NOMO-1 (cell line): ENCODE data around the gene BAD.

Source experiments
- DNase-seq, 2 experiments: peaks; one replicate each; lab custom pipeline; 2025; ENCODE audit not compliant: unreplicated experiment in 2 of 2; lab: John Stamatoyannopoulos, UW

BAD gene

DNA sequence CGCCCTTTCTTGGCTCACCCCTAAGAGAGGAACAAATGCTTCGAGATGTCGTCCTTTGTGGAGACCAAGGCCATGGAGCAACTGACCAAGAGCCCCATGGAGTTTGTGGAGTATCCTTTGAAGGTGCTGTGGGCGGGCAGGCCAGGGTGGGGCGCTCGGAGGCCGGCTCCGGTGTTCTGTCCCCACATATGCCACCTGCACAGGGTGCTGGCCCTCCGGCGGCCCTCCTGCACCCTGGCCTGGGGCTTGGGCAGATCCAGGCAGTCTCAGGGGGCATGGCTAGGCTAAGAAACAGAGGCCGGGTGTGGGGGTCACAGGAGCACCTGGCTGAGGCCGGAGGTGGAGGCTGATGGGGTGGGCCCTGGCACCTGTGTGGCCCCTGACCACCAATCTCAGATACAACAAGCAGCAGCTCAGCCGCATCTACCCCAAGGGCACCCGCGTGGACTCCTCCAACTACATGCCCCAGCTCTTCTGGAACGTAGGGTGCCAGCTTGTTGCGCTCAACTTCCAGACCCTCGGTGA lies 22.8 kb downstream of the BAD start:
- DNase-seq = no peak

DNA sequence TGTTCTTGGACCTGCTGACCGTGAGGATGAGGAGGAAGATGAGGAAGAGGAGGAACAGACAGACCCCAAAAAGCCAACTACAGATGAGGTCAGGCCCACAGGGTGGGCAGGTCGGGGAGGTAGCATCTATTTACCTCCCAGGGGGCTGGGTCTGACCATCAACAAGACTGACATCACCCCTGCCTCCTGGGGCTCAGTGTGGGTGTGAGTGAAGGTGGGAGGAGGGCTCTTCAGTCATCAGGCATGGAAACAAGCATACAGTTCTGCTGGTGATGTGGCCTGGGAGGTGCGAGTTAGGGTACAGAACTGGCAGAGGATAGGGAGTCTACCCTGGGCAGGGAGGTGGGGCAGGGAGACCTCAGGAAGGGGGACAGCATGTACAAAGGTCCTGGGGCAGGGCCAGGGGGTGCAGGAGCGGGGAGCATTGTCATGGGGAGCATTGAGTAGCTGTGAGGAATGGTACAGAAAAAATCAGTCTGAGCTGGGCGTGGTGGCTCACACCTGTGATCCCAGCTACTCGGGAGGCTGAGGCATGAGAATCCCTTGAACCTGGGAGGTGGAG lies 24.2 kb downstream of the BAD start:
- DNase-seq = no peak

DNA sequence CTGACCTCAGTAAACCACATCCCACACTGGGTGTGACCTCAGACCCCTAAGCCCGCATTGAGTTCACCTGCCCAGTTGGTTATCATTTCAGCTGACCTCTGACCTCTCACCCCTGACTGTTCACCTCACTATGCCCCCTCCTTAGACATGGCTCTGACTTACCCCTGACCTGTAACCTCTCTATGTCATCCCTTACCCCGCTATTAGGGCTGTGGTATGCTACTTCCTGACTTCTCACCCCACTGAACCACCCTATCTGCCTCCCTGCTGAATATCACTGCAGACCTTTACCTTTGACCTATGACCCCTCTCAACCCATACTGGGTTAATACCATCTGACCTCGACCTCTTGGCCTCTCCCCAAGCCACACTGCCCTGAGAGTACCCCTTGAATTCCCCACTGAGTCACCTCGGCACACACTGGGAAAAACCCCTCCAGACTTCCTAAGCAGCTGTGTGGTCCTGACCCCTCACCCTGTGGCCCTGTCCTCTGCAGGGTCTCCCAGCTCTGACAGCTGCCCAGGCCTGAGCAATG lies 24.9 kb downstream of the BAD start:
- no peak for DNase-seq

DNA sequence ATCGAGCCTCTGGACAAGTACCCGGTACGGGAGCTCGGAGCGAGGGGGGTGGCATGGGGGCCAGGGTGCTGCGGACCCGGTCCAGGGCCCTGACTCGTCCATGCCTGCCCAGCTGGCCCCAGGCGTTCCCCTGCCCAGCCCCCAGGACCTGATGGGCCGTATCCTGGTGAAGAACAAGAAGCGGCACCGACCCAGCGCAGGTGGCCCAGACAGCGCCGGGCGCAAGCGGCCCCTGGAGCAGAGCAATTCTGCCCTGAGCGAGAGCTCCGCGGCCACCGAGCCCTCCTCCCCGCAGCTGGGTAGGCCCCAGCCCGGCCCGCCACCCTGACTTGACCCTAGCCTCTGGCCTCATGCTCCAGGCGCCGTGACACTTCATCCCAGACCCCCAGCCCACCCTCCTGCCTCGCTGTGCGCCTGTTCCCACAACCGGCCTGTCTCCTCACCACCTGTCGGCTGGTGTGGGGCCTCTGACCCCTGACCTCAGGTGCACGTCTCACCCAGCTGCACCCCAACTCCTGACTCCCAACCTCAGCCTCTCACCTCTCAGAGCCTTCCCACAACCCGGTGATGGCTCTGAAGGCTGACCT lies 25.4 kb downstream of the BAD start:
- DNase-seq = no peak

DNA sequence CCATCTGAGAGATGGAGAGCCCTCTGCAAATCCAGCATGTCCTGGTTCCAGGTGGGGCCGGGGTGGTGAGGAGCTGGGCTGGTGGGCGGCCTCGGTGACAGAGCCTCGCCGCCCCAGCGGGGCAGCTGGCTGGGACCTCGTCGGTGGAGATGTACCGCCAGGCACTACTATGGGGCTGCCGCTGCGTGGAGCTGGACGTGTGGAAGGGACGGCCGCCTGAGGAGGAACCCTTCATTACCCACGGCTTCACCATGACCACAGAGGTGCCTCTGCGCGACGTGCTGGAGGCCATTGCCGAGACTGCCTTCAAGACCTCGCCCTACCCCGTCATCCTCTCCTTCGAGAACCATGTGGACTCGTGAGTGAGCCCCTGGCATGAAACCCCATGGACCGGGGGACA lies 26.1 kb downstream of the BAD start:
- no peak for DNase-seq

DNA sequence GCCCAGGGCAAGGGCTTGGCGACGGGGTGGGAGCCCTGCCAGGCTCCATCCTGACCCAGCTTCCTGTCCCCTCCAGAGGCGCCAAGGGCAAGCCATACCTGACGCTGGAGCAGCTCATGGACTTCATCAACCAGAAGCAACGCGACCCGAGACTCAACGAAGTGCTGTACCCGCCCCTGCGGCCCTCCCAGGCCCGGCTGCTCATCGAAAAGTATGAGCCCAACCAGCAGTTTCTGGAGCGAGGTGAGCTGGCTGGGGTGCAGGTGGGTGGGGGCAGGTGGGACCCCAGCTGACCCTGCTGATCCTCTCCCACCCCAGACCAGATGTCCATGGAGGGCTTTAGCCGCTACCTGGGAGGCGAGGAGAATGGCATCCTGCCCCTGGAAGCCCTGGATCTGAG lies 28.2 kb downstream of the BAD start:
- no peak for DNase-seq

DNA sequence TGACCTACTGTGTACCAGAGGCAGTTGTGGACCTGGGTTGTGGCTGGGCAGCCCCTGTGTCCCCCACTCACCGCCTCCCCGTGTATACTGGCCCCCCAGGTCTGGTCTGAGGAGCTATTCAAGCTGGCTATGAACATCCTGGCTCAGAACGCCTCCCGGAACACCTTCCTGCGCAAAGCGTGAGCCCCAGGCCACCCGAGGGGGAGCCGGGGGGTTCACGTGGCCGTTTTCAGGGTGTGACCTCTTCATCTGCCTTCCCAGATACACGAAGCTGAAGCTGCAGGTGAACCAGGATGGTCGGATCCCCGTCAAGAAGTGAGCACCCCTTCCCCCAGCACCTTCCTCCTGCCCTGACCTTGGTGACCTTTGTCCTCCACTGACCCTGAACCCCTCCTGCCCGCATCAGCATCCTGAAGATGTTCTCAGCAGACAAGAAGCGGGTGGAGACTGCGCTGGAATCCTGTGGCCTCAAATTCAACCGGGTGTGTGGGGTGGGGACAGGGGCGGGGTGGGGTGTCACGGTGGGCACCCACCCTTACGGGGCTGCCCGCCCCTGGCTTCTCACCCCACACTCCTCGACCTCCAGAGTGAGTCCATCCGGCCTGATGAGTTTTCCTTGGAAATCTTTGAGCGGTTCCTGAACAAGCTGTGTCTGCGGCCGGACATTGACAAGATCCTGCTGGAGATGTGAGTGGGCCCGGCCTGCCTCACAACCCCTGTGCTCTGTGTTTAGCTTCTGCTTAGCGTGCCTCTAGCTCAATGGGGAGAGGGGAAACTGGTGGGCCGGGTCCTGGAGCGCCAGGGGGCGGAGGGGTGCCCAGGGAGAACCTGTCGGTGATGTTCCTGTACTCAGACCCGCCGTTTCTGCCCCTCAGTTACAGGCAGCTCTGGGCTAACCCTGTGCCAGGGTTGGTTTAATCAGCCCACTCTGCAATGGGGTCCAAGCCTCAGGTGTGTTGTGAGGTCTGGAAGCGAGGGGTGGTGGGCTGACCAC lies 29.0 kb downstream of the BAD start:
- DNase-seq = no peak

DNA sequence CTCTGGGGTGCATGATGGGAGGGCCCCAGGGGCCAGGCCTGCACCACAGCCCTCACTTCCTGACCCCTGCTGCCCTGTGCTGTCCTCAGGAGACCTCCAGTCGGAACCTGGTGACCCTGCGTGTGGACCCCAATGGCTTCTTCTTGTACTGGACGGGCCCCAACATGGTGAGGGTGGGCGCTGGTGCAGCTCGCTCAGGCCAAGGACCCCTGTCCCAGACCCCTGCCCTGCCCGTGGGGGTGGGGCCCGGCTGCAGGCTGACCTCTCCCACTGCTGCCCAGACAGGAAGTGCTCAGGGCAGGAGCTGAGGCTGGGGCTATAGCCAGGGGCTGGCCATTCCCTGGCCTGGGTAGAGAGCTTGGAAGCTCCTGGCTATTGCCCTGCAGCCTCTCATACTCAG lies 30.1 kb downstream of the BAD start:
- no peak for DNase-seq

DNA sequence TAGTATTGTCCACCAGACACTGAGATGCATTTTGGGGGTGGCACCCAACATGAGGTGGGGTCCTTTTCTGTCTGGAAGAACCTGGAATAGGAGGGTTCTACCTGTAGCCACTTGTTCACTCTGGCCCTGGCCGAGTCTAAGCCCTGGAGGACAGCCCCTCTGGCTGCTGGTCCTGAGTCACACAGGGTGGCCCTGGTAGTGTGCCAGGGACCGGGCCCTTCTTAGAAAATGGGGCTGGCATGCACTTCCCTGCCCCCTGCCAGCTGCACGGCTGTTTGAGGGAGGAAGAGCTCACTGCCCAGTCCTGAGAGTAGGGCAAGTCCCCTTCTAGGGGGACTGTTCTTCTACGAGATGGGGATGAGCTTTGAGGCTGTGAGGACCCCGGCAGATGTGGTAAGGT lies 31.0 kb downstream of the BAD start:
- no peak for DNase-seq

DNA sequence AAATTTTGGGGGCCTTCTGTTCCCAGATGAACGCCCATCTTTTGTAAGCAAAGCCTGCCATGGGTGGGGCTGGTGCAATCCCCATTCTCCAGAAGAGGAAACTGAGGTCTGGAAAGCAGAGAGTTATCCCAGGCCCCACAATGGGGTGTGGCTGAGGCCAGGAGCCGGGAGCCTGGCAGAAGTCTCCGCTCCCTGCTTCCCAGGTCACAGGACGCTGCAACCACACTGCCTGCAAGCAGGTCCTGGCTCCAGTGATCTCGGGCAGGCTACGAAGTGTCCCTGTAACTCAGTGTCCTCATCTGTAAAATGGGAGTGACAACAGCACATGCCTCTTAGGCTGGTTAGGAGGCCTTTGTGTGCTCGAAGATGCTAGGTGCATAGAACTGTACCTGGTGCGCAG lies 31.4 kb downstream of the BAD start:
- no peak for DNase-seq

DNA sequence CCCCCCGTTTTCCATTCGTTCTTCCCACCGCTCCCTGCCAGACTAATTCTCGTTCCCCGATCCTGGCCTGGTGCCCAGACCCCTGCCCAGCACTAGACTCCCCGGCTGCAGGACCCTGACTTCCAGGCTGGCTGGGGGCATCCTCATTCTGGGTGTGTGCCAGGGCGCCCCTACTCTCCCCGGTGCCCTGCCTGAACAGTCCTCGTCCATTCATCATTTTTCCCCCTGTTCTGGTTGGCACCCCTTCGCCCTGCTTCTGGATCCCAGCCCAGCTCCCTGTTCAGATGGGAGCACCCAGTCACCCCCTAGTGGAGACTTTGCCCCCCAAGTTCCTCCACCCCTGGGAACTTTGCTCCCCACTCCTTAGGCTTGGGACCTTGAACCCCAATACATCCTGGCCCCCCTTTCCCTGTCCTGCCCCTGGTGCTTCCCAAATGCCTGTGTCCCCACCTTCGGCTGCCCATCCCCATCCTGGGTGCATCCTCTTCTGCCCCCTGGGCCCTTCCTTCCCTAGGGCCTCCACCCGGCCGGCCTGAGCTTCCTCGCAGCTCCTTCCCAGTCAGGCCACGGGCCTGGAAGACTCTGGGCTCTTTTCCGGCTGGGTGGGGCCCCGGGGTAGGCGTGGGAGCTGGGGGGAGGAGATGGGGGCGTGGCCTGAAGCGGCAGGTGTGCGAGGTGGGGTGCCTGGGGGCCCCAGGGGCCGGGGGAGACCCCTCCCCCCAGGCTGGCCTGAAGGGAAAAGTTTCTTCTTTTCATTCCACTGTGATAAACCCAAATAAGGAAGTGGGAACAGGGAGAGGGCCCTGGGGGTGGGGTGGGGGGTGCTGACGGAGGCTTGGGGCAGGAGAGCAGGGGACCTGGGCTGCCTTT lies 32.2 kb downstream of the BAD start:
- DNase-seq = no peak

DNA sequence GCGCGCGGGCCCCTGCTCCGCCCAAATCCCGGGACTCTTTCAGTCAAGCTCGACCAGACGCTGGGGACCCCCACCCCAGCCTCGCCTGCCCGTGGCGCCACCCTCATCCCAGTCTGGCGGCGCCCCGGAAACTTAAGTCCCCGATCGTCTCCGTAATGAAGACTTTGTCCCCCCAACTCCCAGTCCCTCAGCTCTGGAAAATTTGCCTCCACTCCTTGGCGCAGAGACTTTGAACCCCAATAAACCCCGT lies 32.8 kb downstream of the BAD start:
- DNase-seq = no peak

DNA sequence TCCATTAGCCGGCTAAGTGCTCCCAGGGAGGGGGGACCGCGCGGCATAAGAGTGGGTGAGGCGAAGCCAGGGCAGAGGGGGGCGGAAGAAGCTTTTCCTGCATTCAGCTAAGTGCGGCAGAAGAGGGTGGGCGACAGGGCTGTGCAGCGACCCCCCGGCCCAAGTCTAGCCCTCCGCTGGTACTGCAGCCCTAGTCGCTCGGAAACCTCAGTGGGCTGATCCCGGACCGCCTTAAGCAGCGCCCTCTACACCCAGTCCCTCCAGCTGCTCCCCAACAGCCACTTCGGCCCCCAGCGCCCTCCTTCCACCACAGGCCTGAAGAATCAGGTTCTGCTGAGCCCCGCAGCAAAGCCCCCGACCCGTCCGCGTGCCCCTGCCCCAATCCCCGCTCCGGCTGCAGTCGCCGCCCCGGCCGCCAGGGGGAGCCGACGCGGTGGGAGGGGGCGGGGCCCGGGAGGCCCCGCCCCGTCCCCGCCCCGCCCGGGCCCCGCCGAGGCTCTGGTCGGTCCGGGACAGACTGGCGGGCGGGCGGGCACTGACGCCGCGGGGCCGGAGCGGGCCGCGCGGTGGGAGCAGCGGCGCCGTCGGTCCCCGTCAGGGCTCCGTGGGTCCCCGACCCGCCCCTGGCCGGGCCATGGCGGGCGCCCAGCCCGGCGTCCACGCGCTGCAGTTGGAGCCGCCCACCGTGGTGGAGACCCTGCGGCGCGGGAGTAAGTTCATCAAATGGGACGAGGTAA lies 33.3 kb downstream of the BAD start, which contains the start of gene PLCB3:
TSS of gene PLCB3 (plus strand) at position 515 of the 737 bp plus-strand sequence. CDS start at position 635, 120 bp downstream.
- DNase-seq = peak; percentile 47 to 48

DNA sequence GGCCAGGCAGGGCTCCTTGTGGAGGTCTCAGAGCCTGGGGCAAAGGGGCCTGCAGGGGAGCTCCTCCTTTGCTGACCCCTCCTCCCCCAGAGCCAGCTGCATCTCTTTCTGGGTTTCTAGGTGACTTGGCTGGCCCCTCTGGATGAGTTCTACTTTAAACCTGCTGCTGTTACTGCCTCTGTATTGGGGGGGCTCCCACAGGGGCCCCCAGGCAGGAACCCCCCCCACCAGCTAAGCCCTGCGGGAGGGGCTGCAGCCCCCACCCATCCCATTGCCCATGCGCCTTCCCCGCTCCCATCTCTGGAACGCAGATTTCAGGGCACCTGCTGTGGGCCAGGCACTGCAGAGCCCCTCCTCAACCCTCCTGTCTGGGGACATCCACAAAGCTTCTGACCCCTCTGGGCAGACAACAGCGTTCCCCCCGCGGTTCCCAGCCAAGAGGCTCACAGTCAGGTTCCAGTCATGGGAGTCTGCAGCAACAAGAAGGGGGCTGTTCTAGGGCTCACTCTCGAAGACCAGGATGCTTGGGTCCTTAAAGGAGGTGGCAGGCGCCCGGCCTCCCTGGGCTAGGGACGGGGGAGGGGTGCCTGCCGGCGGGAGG lies 34.0 kb downstream of the BAD start:
- no peak for DNase-seq

DNA sequence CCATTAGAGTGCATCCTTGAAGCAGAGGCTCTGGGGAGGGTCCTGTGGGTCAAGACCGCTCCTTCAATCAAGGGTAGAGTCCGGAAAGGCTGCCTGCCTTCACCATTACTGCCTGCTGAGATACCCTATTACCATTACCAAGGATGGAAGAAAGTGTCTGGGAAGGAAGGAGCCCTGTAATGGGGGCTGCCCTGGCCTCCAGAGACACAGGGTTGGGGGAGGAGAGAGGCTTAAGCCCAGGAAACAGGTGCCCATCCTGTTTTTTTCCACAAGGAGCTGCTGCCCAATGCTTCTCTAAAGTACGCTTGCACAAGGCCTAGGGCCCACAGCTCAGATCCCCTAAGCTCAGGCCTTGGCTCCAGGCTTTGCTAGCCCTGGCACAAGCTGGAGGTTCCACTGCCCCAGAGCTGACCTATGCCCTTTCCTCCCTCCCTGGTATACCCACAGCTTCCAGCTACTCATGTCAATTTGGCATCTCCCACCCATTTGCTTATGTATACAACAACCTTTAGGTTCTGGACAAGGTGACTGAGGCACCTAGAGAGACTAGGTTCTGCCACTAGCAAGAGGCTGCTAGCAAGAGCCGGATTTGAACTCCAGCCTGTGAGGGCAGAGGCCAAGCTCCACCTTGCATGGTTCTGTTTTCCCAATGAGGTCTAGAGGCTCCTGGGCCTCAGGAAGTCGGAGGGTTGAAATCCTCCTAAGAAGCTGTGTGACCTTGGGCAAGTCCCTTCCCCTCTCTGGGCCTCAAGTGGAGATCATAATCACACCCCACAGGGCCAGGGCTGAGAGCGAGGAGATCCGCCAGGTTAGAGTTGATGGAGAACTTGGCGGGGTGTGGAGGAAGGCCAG lies 34.7 kb downstream of the BAD start:
- no peak for DNase-seq

DNA sequence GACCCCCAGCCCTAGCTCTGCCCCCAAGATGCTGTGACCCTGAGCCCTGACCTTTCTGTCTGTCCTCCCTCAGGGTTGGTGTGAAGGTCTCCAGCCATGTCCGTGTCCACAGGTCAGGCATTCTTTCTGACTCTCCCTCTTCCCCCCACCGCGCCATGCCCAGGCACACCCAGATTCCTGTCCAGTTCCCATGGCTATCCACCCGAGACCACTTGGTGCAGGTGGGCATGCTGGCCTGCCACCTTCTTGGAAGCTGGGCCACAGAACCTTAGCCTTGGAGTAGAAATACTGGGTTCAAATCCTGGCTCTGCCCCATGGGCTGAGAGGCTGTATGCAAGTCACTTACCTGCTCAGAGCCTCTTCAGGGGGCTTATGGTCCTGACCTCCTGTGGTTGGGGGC lies 35.4 kb downstream of the BAD start:
- DNase-seq = no peak

DNA sequence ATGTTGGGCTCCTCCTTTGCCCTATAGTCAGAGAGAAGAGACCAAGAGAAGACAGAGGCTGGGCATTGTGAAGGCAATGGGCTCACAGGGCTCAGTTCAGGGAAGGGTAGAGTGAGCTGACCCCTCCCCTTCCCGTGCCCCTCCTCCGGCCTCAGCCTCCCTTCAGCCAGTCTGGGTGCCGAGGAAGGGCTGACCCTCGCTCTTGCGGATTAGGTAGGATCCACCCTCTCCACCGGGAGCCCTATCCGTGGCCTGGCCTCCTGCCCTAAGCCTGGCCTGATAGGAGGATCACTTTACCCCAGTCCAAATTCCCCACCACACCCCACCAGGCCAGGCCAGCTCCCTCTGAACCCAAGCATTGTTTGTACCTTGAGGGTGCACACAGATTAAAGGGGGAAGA lies 35.9 kb downstream of the BAD start:
- no peak for DNase-seq

DNA sequence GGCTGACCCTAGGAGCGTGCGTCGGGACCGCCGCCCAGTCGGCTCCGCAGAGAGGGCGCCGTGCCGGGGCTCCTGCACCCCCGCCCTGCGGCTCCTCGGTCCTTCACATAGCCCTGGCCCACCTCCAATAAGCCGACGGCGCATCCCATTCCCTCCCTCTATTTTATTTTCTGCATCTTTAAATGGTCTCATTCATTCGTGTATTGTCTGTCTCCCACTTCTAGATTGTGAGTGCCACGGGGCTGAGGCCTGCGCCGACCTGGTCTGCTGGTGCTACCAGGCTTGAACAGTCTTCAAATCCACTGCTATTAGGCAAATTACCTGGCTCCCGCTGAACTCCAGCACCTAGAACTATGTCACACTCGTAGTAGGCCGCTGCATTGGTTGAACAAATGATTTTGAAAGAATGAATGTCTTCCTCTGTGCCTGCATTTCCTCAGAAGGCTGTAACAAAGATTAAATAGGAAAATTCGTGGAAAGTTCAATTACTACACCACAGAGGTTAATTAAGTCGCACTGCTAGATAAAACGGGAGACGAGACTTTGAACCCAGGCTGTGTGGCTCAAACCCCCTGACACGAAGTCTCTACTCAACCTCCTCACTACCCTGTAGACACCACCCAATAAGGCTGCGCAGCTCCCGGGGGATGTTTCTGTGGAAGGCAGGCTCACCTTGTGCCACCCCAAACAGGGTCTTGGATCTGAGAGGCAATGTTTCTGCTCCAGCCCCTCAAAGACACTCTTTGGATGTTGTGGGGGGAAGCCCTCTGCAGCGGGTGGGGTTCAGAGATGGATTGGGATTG lies 36.5 kb downstream of the BAD start:
- no peak for DNase-seq
